NCI-H345 treated with DMSO at 0.1 percent for 48 hours (cell line): Measurements from ENCODE around the gene SMIM22.

Experiments
- DNase-seq: peaks from one replicate; lab custom pipeline; 2025; ENCODE audit not compliant: unreplicated experiment; lab: John Stamatoyannopoulos, UW

Gene SMIM22

DNA sequence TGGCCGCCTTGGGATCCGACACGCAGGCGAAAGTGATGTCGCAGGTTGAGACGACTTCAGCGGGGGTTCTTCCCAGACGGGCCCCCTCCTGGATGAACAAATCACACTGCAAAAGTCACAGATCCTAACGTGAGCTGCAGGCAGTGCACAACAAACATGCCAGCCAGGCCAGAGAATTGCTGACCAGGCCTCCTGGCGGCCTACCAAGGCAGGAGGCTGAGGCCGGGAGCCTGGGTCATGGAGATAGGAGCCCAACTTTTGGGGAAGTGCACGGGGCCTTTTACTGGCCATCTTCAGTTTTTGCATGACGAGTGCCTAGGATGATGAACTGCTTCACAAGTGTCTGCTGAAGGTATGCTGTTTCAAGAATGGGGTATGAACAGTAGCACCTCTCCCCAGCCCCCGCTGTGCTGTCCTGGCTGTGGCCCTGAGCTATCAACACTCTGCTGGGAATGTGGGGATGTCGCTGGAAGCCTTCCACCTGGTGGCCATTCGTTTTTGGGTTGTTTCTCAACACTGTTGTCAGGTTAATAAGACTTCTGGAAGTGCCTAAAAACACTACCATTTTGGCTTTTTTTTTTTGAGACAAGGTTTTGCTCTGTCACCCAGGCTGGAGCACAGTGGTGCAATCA lies 19.5 kb downstream of the SMIM22 start:
- DNase-seq: no peak

DNA sequence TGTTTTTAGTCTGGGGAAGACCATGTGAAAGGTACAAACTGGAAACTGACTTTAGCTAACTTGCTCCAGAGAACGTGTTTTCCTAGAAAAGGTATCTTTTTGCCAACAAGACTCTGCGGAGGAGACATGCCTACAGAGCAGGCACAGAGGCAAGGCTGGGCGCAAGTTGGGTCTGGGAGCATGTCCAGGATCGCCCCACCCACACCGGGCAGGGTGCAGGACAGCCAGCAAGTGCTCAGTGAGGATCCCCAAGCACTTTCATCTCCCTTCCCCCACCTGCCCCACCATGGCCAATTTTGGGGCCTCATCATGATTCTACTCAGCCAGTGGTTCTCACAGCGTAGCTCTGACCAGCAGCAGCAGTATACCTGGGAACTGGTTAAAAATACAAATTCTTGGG lies 25.5 kb downstream of the SMIM22 start:
- no peak for DNase-seq

GRCh38 chr16:4825196-4825595 lies 30.0 kb downstream of the SMIM22 start:
- DNase-seq: no peak

- DNase-seq: no peak
Observed at GRCh38 chr16:4826526-4826925, 31.4 kb downstream of the SMIM22 start.

- no peak for DNase-seq
Observed at GRCh38 chr16:4826980-4827379, 31.8 kb downstream of the SMIM22 start.

- no peak for DNase-seq
Observed at GRCh38 chr16:4828567-4829321, 33.6 kb downstream of the SMIM22 start.

GRCh38 chr16:4830408-4830807 lies 35.2 kb downstream of the SMIM22 start:
- DNase-seq: no peak

DNA sequence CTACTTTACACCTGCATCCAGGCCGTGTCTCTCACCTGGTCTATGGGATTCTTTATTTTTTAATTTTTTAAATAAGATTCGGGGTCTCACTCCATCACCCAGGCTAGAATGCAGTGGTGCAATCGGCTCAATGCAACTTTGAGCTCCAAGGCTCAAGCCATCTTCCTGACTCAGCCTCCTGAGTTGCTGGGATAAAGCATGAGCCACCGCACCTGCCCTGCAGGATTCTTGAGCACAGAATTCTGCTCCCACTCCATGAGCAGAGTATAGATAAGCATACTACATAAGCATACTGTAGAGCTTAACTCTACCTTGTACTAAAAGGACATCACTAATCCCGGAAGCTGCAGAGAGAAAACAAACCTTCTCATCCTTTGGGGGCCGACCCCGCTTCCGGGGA lies 36.4 kb downstream of the SMIM22 start:
- no peak for DNase-seq

DNA sequence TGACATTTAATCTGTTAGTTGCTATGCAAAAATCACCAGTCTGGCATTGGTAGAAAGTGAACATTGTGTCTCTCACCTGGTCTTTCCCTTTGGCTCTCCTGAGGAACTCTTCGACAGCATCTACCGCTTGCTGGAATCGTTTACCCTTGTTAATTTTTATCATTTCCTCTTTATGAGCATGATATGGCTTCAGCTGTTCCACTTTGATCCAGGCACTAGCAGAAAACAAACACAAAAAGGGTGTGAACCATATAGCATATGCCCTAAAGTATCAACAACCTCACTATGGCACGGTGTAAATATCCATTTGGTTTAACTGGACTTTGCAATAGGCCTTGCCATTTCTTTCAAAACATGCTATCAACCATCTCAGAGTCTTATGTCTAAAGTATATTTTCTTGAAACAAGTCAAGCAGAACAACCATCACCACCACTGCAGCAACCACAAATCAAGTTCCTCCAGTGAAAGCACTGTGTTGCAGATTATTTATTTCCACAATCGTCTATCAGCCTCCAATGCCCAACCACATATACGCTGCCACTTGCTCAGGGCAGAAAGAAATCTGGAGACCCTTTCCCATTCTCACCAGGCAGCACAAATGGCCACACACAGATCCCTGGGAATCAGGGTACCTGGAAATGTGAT lies 37.7 kb downstream of the SMIM22 start:
- DNase-seq: no peak

DNA sequence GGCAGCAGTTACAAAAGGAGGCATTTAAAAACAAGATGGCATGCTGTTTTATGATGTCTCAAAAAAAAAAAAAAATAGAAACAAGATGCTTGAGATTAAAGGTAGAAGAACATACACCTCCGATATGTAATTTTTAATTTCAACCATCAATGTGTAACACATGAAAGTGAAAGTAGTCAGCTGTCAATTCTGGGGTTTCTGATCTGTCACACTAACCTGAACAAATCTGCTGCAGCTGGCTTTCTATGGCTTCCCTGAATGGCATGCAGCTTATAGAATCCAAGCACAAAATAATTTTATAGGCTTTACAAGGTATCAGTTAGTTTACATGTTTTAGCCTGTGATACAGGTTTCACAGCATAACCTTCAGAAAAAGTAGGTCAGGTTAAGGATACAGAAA lies 38.4 kb downstream of the SMIM22 start:
- no peak for DNase-seq

GRCh38 chr16:4836727-4837126 lies 41.6 kb downstream of the SMIM22 start:
- DNase-seq: no peak

DNA sequence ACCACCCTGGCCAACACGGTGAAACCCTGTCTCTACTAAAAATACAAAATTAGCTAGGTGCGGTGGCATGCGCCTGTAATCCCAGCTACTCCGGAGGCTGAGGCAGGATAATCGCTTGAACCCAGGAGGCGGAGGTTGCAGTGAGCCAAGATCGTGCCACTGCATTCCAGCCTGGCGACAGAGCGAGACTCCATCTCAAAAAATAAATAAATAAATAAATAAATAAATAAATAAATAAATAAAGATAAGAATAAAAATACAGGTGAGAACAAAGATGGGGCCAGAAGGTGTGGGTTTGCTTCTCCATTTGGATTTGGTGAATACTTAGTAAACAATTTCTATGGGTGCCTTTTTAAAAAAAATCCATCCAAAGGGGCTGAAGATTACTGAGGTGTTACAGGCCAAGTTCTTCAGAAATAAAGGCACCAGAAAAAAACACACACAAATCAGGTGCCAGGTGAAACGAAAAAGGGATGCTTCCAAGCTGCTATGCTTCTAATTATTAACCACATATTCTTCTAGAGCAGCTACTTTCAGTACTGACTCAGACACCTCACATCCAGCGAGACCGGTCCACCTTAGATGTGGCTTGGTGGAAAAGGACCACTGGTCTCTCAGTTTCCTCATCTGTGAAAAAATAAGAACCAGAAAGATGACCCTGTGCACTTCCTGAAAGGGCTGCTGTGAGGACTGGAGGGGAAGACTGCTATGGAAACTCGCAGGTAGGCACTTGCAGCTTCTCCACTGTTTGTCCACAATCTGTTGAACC lies 42.7 kb downstream of the SMIM22 start:
- DNase-seq: no peak

DNA sequence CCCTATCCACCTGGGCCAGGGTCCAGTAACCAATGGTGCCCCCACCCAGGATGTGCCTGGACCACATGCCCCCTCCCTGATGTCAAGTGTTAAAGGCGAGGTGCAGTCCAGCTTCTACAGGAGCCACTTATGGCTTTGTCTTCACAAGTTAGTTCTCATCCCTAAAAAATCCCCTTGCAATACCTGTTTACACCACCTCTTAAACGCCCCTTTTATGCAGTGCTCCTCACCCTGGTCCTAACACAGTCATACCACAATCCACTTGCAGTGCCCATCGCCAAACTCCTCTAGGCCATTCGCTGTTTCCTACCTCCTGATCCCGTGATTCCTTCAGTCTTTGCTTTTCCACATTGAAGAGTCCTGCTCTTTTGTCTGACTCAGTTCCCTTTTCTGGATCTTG lies 44.8 kb downstream of the SMIM22 start:
- DNase-seq: no peak

DNA sequence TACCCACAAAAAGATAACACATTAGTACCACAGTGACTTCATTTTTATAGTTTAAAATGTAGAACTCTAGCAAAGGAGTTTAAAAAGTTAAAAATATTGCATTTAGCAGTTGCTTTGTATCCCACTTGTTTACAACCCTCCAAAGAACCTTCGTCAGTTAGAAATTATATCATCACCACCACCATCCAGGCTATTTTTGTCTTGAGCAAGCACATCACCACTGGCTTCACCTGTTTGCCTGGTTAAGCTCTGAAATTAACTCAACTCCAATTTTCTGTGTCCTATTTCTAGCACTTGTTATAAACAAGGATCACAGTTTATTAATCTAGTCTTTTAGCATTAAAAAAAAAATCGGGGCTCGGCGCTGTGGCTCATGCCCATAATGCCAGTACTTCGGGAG lies 45.8 kb downstream of the SMIM22 start:
- no peak for DNase-seq
